ENCODE measurements around the gene RLN1.

DNA sequence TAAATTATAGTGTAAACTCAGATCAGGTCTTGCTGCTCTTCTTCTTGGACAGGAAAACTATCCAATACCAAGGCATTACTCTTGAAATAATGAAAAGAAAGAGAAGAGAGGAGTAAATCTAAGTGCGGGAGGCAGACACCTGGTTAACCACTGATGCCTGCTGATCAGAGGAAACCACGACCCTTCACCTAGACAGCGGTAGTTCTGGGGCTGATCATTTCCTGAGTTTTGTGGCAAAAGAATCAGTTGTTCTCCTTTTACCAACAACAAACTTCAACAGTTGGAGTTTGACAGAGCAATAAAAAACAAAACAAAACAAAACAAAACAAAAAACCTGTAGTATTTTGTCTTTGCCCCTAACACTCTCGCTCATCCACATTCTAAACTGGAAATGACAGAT lies 3.0 kb downstream of the RLN1 start:
- TF ChIP-seq CHD4 (IDR thresholded peaks at IDR 0.05) (no peak), CTCF (IDR thresholded peaks at IDR 0.05 in 2 of 3, conservative IDR thresholded peaks at IDR 0.05 in 1 of 3; ENCODE audit: control insufficient read depth in 2 of 3, extremely low read depth in 1 of 3, insufficient read depth in 1 of 3, low read depth in 3 of 3, low read length in 3 of 3) (no peak), HCFC1 (IDR thresholded peaks at IDR 0.05; ENCODE audit: low read length) (no peak), EGR1 (IDR thresholded peaks at IDR 0.05; ENCODE audit: borderline replicate concordance in 1 of 2, low read depth in 2 of 2, low read length in 2 of 2) (no peak), POLR2A (IDR thresholded peaks at IDR 0.05; ENCODE audit: low read depth, low read length) (no peak), BRCA1 (IDR thresholded peaks at IDR 0.05; ENCODE audit: low read depth, low read length) (no peak), BHLHE40 (IDR thresholded peaks at IDR 0.05; ENCODE audit: borderline replicate concordance in 1 of 2, low read depth in 2 of 2, low read length in 1 of 2) (no peak)
- TF ChIP-seq, protein P1, sequence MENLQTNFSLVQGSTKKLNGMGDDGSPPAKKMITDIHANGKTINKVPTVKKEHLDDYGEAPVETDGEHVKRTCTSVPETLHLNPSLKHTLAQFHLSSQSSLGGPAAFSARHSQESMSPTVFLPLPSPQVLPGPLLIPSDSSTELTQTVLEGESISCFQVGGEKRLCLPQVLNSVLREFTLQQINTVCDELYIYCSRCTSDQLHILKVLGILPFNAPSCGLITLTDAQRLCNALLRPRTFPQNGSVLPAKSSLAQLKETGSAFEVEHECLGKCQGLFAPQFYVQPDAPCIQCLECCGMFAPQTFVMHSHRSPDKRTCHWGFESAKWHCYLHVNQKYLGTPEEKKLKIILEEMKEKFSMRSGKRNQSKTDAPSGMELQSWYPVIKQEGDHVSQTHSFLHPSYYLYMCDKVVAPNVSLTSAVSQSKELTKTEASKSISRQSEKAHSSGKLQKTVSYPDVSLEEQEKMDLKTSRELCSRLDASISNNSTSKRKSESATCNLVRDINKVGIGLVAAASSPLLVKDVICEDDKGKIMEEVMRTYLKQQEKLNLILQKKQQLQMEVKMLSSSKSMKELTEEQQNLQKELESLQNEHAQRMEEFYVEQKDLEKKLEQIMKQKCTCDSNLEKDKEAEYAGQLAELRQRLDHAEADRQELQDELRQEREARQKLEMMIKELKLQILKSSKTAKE (IDR thresholded peaks at IDR 0.05; ENCODE audit: low read depth, poor library complexity, severe bottlenecking), result no peak
